Measurements from ENCODE around the gene PACS2. TPM values are rescaled to one million over a fixed set of nuclear protein-coding genes. Genes with fewer than 3 reads are reported as not detected.

Gene PACS2
- polyA plus RNA-seq, 1 of the 3 experiments (the other 2 are of a cell fraction), result 42.7 TPM

DNA sequence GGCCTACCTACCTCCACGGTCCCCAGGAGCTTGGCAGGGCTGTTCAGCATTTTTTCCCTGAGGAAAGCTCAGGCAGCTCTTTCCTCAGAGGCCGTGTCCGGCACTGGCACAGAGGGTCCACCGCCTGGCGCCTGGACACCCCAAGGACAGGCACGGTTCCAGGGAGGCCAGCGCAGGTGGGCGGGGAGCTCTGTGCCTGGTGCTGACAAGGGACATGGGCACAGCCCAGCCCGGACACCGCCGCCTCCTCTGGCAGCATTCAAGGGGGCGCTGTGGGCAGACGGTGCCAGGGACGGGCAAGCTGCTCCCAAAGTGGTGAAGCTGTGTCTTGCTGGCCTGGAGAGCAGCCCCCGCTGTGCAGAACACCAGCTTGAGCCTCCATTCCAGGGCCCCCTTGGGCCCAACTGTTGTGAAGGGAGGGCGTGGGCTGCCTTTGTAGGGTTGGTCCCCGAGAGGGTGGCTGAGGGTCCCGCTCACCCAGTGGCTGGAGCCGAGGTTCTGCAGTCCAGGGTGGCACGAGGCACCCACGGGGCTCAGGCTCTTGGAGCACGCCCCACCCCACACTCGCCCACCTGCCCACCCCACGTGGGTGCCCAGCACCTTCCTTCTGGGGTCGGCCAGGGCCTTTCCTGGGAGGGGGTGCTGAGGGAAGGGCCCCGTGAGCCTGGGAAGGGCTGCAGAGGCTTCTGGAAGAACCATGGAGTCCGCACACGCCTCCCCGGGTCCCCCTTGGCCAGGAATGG is 54.5 kb downstream of the PACS2 start:
- Histone ChIP-seq H3K4me1 (ENCODE audit: control insufficient read depth in 1 of 2, insufficient read depth in 2 of 2, low read depth in 1 of 2, low read length in 1 of 2) (peaks cover 4 to 7% of the 10 kb centered on the region in 2 experiments; a peak in 2 of 4 replicates), H2AFZ (ENCODE audit: low read depth) (no peak overlapping the region), H3K4me3 (ENCODE audit: low read depth in 2 of 2, low read length in 1 of 2) (no peak overlapping the region), H3K9ac (no peak overlapping the region), H3K9me2 (no peaks in the 10 kb centered on the region), H3K79me2 (ENCODE audit: insufficient read depth) (no peaks in the 10 kb centered on the region), H3F3A (replicated peaks; ENCODE audit: insufficient read depth) (no peaks in the 10 kb centered on the region), H3K36me3 (replicated peaks in 1 of 2; ENCODE audit: control insufficient read depth in 1 of 2, insufficient read depth in 2 of 2, low read length in 1 of 2) (peaks cover 0 to 17% of the 10 kb centered on the region in 2 experiments), H3K9me3 (no peaks in the 10 kb centered on the region), H3K4me2 (no peak overlapping the region), H3K27me3 (ENCODE audit: insufficient read depth) (no peaks in the 10 kb centered on the region), H4K20me1 (ENCODE audit: insufficient read depth) (0 out of 2 replicates have a peak, but pooled peaks cover 7% of the 10 kb centered on the region), H3K27ac (ENCODE audit: low read depth in 2 of 2, low read length in 1 of 2) (no peak overlapping the region)
- TF ChIP-seq GABPA (IDR thresholded peaks at IDR 0.05; ENCODE audit: low read depth), result no peak
- no peak for TF ChIP-seq GATA2 (CRISPR knock-in tag; IDR thresholded peaks at IDR 0.05)
- TF ChIP-seq FOXJ3 (CRISPR knock-in tag; IDR thresholded peaks at IDR 0.05), result no peak
- TF ChIP-seq RAD21 (IDR thresholded peaks at IDR 0.05; ENCODE audit: low read length), result no peak
- no peak for TF ChIP-seq JUND (IDR thresholded peaks at IDR 0.05)
- no peak for TF ChIP-seq FOSL2 (IDR thresholded peaks at IDR 0.05; ENCODE audit: borderline replicate concordance, low read depth)
- TF ChIP-seq YY1 (IDR thresholded peaks at IDR 0.05; ENCODE audit: low read depth), result no peak
- no peak for TF ChIP-seq RXRA (IDR thresholded peaks at IDR 0.05; ENCODE audit: borderline replicate concordance, low read depth)
- TF ChIP-seq CTCF (IDR thresholded peaks at IDR 0.05), result no peak
- TF ChIP-seq MXI1 (IDR thresholded peaks at IDR 0.05; ENCODE audit: low read depth, low read length), result no peak
- no peak for TF ChIP-seq ZBTB33 (IDR thresholded peaks at IDR 0.05; ENCODE audit: borderline replicate concordance, low read depth)
- no peak for TF ChIP-seq FOXM1 (IDR thresholded peaks at IDR 0.05; ENCODE audit: low read depth)
- no peak for TF ChIP-seq RFX5 (IDR thresholded peaks at IDR 0.05; ENCODE audit: low read length)
- TF ChIP-seq, protein P1, sequence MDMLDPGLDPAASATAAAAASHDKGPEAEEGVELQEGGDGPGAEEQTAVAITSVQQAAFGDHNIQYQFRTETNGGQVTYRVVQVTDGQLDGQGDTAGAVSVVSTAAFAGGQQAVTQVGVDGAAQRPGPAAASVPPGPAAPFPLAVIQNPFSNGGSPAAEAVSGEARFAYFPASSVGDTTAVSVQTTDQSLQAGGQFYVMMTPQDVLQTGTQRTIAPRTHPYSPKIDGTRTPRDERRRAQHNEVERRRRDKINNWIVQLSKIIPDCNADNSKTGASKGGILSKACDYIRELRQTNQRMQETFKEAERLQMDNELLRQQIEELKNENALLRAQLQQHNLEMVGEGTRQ (IDR thresholded peaks at IDR 0.05; ENCODE audit: borderline replicate concordance, low read depth, low read length), result no peak
- TF ChIP-seq SIN3A (IDR thresholded peaks at IDR 0.05; ENCODE audit: borderline replicate concordance, low read depth, low read length), result no peak
- no peak for TF ChIP-seq REST (IDR thresholded peaks at IDR 0.05; ENCODE audit: low read depth, low read length)
- no peak for TF ChIP-seq POLR2AphosphoS5 (IDR thresholded peaks at IDR 0.05; ENCODE audit: low read depth, low read length)
- ChIA-PET CTCF (interaction anchor here (1.4 to 9.5 kb wide), 5 partner anchors 26 to 163 kb away, joined by 4 to 135 read pairs (median 6); partner anchors contain the start of gene TEDC1), POLR2A (no interaction called here)
- WGBS (ENCODE audit: low lambda C conversion rate), result 86% methylated on average over 2 of the region's 29 CpGs
- no peak for DNase-seq

Measured in SK-N-SH (cell line).